Neural progenitor cell (in vitro differentiated cells): ENCODE measurements around the gene NOL3.

Experiments
- CTCF ChIP-seq: fragments of 200-600 bp; sonication (generic); IDR thresholded peaks from 2 replicates; pipeline ENCODE4 v1.5.1; 2017; ENCODE audit warnings: antibody characterized with exemption, mild to moderate bottlenecking
- EZH2 ChIP-seq: fragments of 200-600 bp; sonication (generic); IDR thresholded peaks from 2 replicates; pipeline ENCODE4 v1.6.1; 2017; ENCODE audit warnings: antibody characterized with exemption, mild to moderate bottlenecking, moderate library complexity
- EZH2phosphoT487 ChIP-seq: fragments of 200-600 bp; sonication (generic); IDR thresholded peaks from 2 replicates; pipeline ENCODE4 v1.6.1; 2017; ENCODE audit warnings: antibody characterized with exemption

GRCh38 chr16:67146523-67147357, 23.6 kb upstream of the NOL3 start:
- TF ChIP-seq CTCF, result no peak
- no peak for TF ChIP-seq EZH2phosphoT487
- TF ChIP-seq EZH2, result no peak
